HFFc6 (cell line): ENCODE data around the gene RCSD1. TPM values are rescaled to one million over a fixed set of nuclear protein-coding genes. Genes with fewer than 3 reads are reported as not detected.

Source experiments
- DNase-seq: peaks from one replicate; pipeline ENCODE4 v3.0.0-alpha.2; 2018
- H3K27ac Mint-ChIP-seq: 2 replicates; pipeline ENCODE4 v1.8.0; 2020; ENCODE audit warnings: mild to moderate bottlenecking, mixed read lengths
- H3K27me3 Mint-ChIP-seq: 2 replicates; pipeline ENCODE4 v1.8.0; 2021; ENCODE audit warnings: mild to moderate bottlenecking, moderate library complexity, mixed read lengths; ENCODE audit not compliant: insufficient read depth
- H3K36me3 Mint-ChIP-seq: 2 replicates; pipeline ENCODE4 v1.8.0; 2021; ENCODE audit warnings: low read depth, mixed read lengths
- H3K4me1 Mint-ChIP-seq: 2 replicates; pipeline ENCODE4 v1.8.0; 2020; ENCODE audit warnings: low read depth, mixed read lengths
- H3K4me3 Mint-ChIP-seq: 2 replicates; pipeline ENCODE4 v1.8.0; 2020; ENCODE audit warnings: mild to moderate bottlenecking, moderate library complexity, mixed read lengths
- H3K9me3 Mint-ChIP-seq: 2 replicates; pipeline ENCODE4 v1.8.0; 2020; ENCODE audit warnings: mild to moderate bottlenecking, mixed read lengths
- CTCF ChIP-seq: fragments of 200-600 bp; sonication (generic); IDR thresholded peaks from 2 replicates; pipeline ENCODE4 v1.5.0; 2021; ENCODE audit warnings: antibody characterized with exemption, mild to moderate bottlenecking
- total RNA-seq, 6 experiments: library from RNA; stranded (reverse); fragmentation: NEBNext Ultra II Directional; extraction: Animal tissue kit (Norgen Biotek cat#: 25700); gene quantifications; 2 replicates in 1 of 6; 3 replicates in 5 of 6; pipeline ENCODE4 v1.2.3, GENCODE V29; 2021

RCSD1 gene
- total RNA-seq, 6 experiments from 2014 or later = not detected

GRCh38 chr1:167625040-167625823, 4.8 kb upstream of the RCSD1 start:
- Mint-ChIP-seq H3K36me3 (no peaks in the 10 kb centered on the region), H3K27ac (no peak overlapping the region), H3K4me3 (no peak overlapping the region), H3K4me1 (peaks cover 6% of the 10 kb centered on the region), H3K9me3 (no peaks in the 10 kb centered on the region), H3K27me3 (peaks cover 44% of the 10 kb centered on the region)
- TF ChIP-seq CTCF = no peak
- no peak for DNase-seq

GRCh38 chr1:167627615-167627864, 2.5 kb upstream of the RCSD1 start:
- H3K9me3 Mint-ChIP-seq = no peaks in the 10 kb centered on the region

GRCh38 chr1:167627865-167628641, 2.0 kb upstream of the RCSD1 start:
- peaks cover 51% of the 10 kb centered on the region for H3K27me3 Mint-ChIP-seq
- no peak for TF ChIP-seq CTCF
- H3K4me3 Mint-ChIP-seq = no peak overlapping the region
- no peaks in the 10 kb centered on the region for H3K9me3 Mint-ChIP-seq
- no peaks in the 10 kb centered on the region for H3K36me3 Mint-ChIP-seq
- DNase-seq = no peak
- H3K4me1 Mint-ChIP-seq = peaks cover 12% of the 10 kb centered on the region
- H3K27ac Mint-ChIP-seq = no peak overlapping the region

More at GRCh38 chr1:167627615-167627864, 2.5 kb upstream of the RCSD1 start:
- no peak for DNase-seq
- Mint-ChIP-seq H3K27ac (no peak overlapping the region), H3K36me3 (no peaks in the 10 kb centered on the region), H3K27me3 (peaks cover 54% of the 10 kb centered on the region), H3K4me3 (no peak overlapping the region), H3K4me1 (peaks cover 12% of the 10 kb centered on the region)
- TF ChIP-seq CTCF = no peak

- peaks cover 52% of the 10 kb centered on the region for H3K27me3 Mint-ChIP-seq
- no peaks in the 10 kb centered on the region for H3K36me3 Mint-ChIP-seq
- no peak overlapping the region for H3K27ac Mint-ChIP-seq
- H3K4me1 Mint-ChIP-seq = peaks cover 12% of the 10 kb centered on the region
- TF ChIP-seq CTCF = no peak
- DNase-seq = no peak
- no peak overlapping the region for H3K4me3 Mint-ChIP-seq
- no peaks in the 10 kb centered on the region for H3K9me3 Mint-ChIP-seq
Observed at GRCh38 chr1:167628741-167629515, 1.1 kb upstream of the RCSD1 start.

GRCh38 chr1:167630568-167631385, 745 bp downstream of the RCSD1 start:
- Mint-ChIP-seq H3K36me3 (no peaks in the 10 kb centered on the region), H3K4me3 (no peak overlapping the region), H3K27me3 (peaks cover 50% of the 10 kb centered on the region), H3K27ac (no peak overlapping the region), H3K9me3 (no peaks in the 10 kb centered on the region), H3K4me1 (peaks cover 12% of the 10 kb centered on the region)
- TF ChIP-seq CTCF = no peak
- DNase-seq = no peak
